C4-2B (cell line): ENCODE results near the gene HMMR.

Experiments used
- H3K27ac ChIP-seq: fragments of 450-650 bp; 2 replicates; pipeline ENCODE4 v1.5.1; 2017
- CTCF ChIP-seq: fragments of 450-650 bp; conservative IDR thresholded peaks from 2 replicates; pipeline ENCODE4 v1.5.1; 2017; ENCODE audit warnings: mild to moderate bottlenecking
- ZFX ChIP-seq: fragments of 450-650 bp; IDR thresholded peaks from 2 replicates; pipeline ENCODE4 v1.6.1; 2017

HMMR gene

GRCh38 chr5:163437011-163437308 lies 23.5 kb upstream of the HMMR start:
- peak overlapping the region; percentile 96 for H3K27ac ChIP-seq
- TF ChIP-seq CTCF = no peak

GRCh38 chr5:163437309-163438182 lies 22.9 kb upstream of the HMMR start, which contains the start of gene CCNG1:
Gene CCNG1, plus strand, starts transcription at chr5:163437595. Its CDS starts 1,662 bp downstream, at chr5:163439257.
- H3K27ac ChIP-seq = peak within 1 kb of the TSS; percentile 96
- TF ChIP-seq ZFX (peak; percentile 82), CTCF (no peak)

GRCh38 chr5:163439092-163439425 lies 21.4 kb upstream of the HMMR start:
- peak overlapping the region; percentile 96 for H3K27ac ChIP-seq
- TF ChIP-seq ZFX (no peak), CTCF (no peak)

- no peak overlapping the region for H3K27ac ChIP-seq
- no peak for TF ChIP-seq CTCF
- TF ChIP-seq ZFX = no peak
These were observed 19.5 kb upstream of the HMMR start for GRCh38 chr5:163440954-163441353.

- TF ChIP-seq CTCF = no peak
- TF ChIP-seq ZFX = no peak
- no peak overlapping the region for H3K27ac ChIP-seq
These were observed 15.9 kb upstream of the HMMR start for GRCh38 chr5:163444526-163444925.

- H3K27ac ChIP-seq = no peak overlapping the region
- TF ChIP-seq ZFX = no peak
- no peak for TF ChIP-seq CTCF
These were observed 15.1 kb upstream of the HMMR start for GRCh38 chr5:163445345-163445744.

- no peak for TF ChIP-seq ZFX
- no peak for TF ChIP-seq CTCF
- H3K27ac ChIP-seq = no peak overlapping the region
These were observed 13.2 kb upstream of the HMMR start for GRCh38 chr5:163447191-163447590.
